Ascending aorta (tissue), 2 donors: Measurements from ENCODE around the gene ETNK2. TPM values are rescaled to one million over a fixed set of nuclear protein-coding genes. Genes with fewer than 3 reads are reported as not detected.
"Not testable (repeated sequence)": the region's sequence is repeated elsewhere in the genome, so short reads cannot be mapped to it uniquely, and the experiment has no call there.

ENCODE experiments used
- DNase-seq, 2 donors: peaks; one replicate each; pipeline ENCODE4 v3.0.0-alpha.2; 2019; ENCODE audit warnings: low spot score in 2 of 2
- H3K27ac ChIP-seq, 2 donors: fragments of 200-600 bp; sonication (generic); one replicate each; pipeline ENCODE4 v1.5.1; 2016 to 2017; ENCODE audit warnings: mild to moderate bottlenecking in 1 of 2
- H3K27me3 ChIP-seq: fragments of 200-600 bp; sonication (generic); one replicate; pipeline ENCODE4 v1.5.1; 2017
- H3K36me3 ChIP-seq, 2 donors: fragments of 200-600 bp; sonication (generic); one replicate each; pipeline ENCODE4 v1.5.1; 2016
- H3K4me1 ChIP-seq, 2 donors: fragments of 200-600 bp; sonication (generic); one replicate each; pipeline ENCODE4 v1.5.1; 2016 to 2017; ENCODE audit warnings: mild to moderate bottlenecking in 1 of 2
- H3K4me3 ChIP-seq, 2 donors: fragments of 200-600 bp; sonication (generic); one replicate each; pipeline ENCODE4 v1.5.1; 2016 to 2017; ENCODE audit warnings: mild to moderate bottlenecking in 1 of 2
- H3K9me3 ChIP-seq, 2 donors: fragments of 200-600 bp; sonication (generic); one replicate each; pipeline ENCODE4 v1.5.1; 2016
- intact Hi-C: fragments of 100-400 bp; cut with DNase I; formaldehyde crosslinking; loops from one replicate; pipeline ENCODE4 v1.15.1; 2023
- total RNA-seq: library from RNA; depleted of rRNA; stranded (reverse); fragments of >200 nt; gene quantifications from one replicate; pipeline ENCODE4 v1.1.0, GENCODE V29; 2016
- TF ChIP-seq, protein P1 (sequence below), 3 experiments: fragments of 200-600 bp in 2 of 3; fragments of 450-650 bp in 1 of 3; sonication (generic) in 2 of 3; IDR thresholded peaks; one replicate each; pipeline ENCODE4 v1.5.1; 2016 to 2019; ENCODE audit warnings: antibody characterized with exemption in 3 of 3, mild to moderate bottlenecking in 1 of 3, moderate library complexity in 1 of 3

Gene ETNK2
- total RNA-seq, 1 donor from 2014 or later: 22.0 TPM

DNA sequence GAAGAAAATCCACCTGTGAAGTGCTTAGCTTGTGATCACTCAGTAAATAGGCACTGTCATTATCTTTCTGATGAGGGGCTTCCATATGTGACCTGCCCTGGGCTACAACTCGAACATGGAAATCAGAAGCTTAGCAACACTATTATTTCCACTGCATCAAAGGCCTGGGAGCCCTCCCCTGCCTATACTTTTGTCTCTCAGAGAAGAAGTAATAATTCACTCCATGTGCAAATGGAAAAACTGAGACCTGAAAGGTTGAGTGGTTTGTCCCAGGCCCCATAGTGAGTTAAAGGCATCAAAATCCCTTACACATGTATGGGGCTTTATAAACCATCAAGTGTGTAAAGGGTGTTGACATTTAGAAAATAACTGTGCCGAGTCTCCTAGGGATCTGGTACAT, 58.1 kb downstream of the ETNK2 start:
- Histone ChIP-seq H3K27me3 (no peaks in the 10 kb centered on the region), H3K27ac (no peak overlapping the region), H3K4me1 (peaks cover 5 to 12% of the 10 kb centered on the region in 2 donors), H3K4me3 (no peak overlapping the region), H3K36me3 (no peaks in the 10 kb centered on the region), H3K9me3 (no peaks in the 10 kb centered on the region)
- TF ChIP-seq, protein P1, sequence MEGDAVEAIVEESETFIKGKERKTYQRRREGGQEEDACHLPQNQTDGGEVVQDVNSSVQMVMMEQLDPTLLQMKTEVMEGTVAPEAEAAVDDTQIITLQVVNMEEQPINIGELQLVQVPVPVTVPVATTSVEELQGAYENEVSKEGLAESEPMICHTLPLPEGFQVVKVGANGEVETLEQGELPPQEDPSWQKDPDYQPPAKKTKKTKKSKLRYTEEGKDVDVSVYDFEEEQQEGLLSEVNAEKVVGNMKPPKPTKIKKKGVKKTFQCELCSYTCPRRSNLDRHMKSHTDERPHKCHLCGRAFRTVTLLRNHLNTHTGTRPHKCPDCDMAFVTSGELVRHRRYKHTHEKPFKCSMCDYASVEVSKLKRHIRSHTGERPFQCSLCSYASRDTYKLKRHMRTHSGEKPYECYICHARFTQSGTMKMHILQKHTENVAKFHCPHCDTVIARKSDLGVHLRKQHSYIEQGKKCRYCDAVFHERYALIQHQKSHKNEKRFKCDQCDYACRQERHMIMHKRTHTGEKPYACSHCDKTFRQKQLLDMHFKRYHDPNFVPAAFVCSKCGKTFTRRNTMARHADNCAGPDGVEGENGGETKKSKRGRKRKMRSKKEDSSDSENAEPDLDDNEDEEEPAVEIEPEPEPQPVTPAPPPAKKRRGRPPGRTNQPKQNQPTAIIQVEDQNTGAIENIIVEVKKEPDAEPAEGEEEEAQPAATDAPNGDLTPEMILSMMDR (IDR thresholded peaks at IDR 0.05): no peak
- DNase-seq: no peak
- intact Hi-C loops: no loop called here

DNA sequence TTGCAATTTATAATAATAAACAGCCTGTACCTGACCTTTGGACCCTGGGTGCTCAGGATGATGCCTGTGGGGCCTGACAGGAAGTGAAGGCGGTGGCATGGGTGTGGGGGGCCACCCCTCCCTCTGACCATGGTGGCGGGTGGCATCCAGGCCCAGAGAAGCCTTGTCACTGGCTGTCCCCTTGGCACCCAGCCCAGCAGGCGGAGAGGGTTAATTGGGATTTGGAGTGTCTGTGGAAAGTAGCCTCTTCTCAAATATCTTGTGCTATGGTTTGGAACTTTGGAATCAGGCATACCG, 58.5 kb downstream of the ETNK2 start:
- Histone ChIP-seq H3K27ac (no peak overlapping the region), H3K36me3 (no peaks in the 10 kb centered on the region), H3K9me3 (no peaks in the 10 kb centered on the region), H3K4me3 (no peak overlapping the region), H3K4me1 (peaks cover 10 to 16% of the 10 kb centered on the region in 2 donors), H3K27me3 (no peaks in the 10 kb centered on the region)
- intact Hi-C loops: no loop called here
- DNase-seq: no peak
- TF ChIP-seq, protein P1 (IDR thresholded peaks at IDR 0.05): no peak

DNA sequence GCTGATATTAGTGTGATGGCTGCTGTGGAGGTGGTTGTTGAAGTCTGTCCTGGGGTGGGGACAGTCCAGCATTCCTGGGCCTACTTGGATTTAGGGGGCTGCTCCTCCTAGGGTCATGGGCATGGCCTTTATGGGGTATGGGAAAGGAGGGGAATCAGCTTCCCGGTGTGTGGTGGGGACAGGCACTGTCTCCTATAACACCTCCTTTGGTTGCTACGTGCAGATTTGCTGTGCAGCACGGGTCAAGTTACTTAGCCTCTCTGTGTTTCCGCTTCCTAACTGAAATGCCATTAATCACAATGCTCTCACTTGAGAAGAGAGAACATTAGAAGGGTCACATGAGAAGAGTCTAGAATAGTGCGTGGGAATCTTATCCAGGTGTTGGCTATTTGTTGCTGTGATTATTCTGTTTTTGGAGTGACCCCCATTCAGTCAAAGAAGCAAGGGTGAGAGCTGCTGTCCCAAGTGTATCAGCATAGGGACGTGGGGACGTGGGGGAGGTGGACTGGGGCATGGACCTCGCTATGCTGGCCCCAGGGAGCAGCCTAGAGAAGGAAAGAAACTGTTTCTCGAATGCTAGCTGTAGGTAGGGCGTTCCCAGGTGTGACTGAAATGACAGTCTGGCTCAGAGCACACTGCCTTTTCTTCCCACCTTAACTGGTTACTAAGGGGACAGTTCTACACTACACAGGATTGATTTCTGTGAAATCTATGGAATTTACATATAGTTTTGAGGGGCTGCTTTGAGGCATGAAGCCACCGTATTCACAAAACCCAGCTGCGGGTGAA, 59.0 kb downstream of the ETNK2 start:
- Histone ChIP-seq H3K4me1 (peaks cover 10 to 21% of the 10 kb centered on the region in 2 donors), H3K27ac (no peak overlapping the region), H3K4me3 (no peak overlapping the region), H3K27me3 (no peaks in the 10 kb centered on the region), H3K9me3 (no peaks in the 10 kb centered on the region), H3K36me3 (no peaks in the 10 kb centered on the region)
- DNase-seq: no peak
- intact Hi-C loops: no loop called here
- TF ChIP-seq, protein P1 (IDR thresholded peaks at IDR 0.05): no peak

DNA sequence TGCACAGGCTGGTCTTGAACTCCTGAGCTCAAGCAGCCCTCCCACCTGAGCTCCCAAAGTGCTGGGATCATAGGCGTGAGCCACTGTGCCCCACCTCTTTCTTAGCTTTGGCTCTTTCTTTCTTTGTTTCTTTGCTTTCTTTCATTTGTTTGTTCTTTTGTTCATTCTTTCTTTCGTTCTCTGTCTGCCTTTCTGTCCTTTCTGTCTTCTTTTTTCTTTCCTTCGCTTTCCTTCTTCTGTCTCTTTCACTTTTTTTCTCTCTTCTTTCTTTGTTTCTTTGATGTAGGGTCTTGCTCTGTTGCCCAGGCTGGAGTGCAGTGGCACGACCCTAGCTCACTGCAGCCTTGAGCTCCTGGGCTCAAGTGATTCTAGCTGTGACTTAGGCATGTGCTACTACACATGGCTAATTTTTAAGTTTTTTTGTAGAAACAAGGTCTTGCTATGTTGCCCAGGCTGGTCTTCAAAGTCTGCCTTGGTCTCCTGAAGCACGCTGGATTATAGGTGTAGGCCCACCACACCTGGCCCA, 60.0 kb downstream of the ETNK2 start:
- DNase-seq: no peak
- Histone ChIP-seq H3K9me3 (no peaks in the 10 kb centered on the region), H3K4me3 (no peak overlapping the region), H3K36me3 (no peaks in the 10 kb centered on the region), H3K27ac (no peak overlapping the region), H3K27me3 (no peaks in the 10 kb centered on the region), H3K4me1 (peaks cover 10 to 28% of the 10 kb centered on the region in 2 donors)
- intact Hi-C loops: no loop called here
- TF ChIP-seq, protein P1 (IDR thresholded peaks at IDR 0.05): no peak

DNA sequence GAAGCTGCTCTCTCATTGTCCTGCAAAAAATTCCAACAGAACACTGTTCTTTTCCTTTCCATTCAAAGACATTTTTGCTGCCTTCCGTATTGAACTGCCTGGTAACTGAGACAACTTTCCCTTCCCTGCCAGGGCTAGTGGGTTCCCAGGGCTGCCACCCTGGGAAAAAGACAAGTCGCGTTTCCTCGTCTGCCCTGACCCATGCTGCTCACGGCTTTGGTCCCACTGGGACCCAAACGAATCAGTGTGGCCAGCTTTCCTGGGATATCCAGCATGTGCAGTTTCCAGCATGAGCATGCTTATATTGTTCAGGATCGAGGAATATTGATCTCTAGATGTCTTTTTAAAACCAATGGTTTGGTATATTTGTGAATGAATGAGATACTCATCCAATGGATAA, 60.8 kb downstream of the ETNK2 start:
- Histone ChIP-seq H3K36me3 (no peaks in the 10 kb centered on the region), H3K27ac (no peak overlapping the region)
- intact Hi-C loops: no loop called here

DNA sequence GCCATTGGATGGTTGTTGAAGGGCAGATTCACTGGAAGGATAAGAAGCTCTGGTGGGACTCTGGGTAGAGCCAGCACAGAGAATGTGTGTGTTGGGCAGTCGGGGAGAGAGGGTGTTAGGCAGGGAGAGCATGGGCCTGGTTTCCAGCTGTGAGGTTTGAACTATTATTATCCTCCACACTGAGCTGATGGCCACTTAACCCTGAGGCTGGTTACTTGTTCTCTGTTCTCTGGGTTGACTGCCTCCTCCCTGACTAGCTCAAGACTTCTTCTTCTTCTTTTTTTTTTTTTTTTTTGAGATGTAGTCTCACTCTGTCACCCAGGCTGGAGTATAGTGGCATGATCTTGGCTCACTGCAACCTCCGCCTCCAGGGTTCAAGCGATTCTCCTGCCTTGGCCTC, 61.7 kb downstream of the ETNK2 start:
- intact Hi-C loops, H3K9me3 ChIP-seq, H3K36me3 ChIP-seq, H3K27me3 ChIP-seq, H3K4me3 ChIP-seq, DNase-seq: not testable (repeated sequence)
- peak overlapping the region in 1 of 2 donors; percentile 77 for H3K27ac ChIP-seq
- H3K4me1 ChIP-seq: peaks cover 10 to 28% of the 10 kb centered on the region in 2 donors

More for the DNA sequence above, 60.8 kb downstream of the ETNK2 start:
- TF ChIP-seq, protein P1 (IDR thresholded peaks at IDR 0.05): no peak
- Histone ChIP-seq H3K4me1 (peaks cover 10 to 28% of the 10 kb centered on the region in 2 donors), H3K27me3 (no peaks in the 10 kb centered on the region), H3K4me3 (no peak overlapping the region), H3K9me3 (no peaks in the 10 kb centered on the region)
- DNase-seq: no peak
